ENCODE measurements around the gene IPO4.
A peak's percentile ranks its signal among the peaks of the same experiment; 100 is the strongest.

Gene IPO4

DNA sequence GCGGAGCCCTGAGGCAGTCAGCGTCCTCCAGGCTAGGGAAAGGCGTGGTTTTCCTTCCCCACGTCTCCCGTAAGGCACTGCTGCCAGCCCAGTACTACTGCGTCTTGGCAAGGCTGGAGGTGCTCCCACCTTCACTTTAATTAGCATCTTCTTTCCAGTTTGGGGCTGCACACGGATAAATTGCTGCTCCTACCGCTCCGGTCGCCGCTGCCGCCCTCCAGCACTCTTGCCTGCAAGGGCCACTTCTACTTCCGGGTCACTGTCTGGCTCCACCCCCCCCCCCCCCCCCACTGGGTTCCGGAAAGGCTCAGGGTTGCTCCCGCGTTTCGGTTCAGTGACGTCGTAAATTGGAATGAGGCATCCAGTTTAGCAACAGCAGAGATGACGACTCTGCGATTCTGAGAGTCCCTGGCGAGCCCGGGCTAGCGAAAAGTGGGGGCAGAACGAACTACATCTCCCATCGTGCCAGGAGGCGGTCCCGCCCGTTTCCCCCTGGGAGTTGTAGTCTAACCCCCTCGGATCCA, 43.6 kb upstream of the IPO4 start, which contains the start of gene NEDD8 (continued):
- 0 out of 2 replicates have a peak, but pooled peaks have one; percentile 16 for TF ChIP-seq KLF7 (tag by site-specific recombination; IDR thresholded peaks at IDR 0.05; ENCODE audit: borderline replicate concordance)
- TF ChIP-seq EGR2 (tag by site-specific recombination; IDR thresholded peaks at IDR 0.05; ENCODE audit: low read depth), result no peak
- no peak for TF ChIP-seq REPIN1 (tag by site-specific recombination; IDR thresholded peaks at IDR 0.05; ENCODE audit: low read depth)
- no peak for TF ChIP-seq ZNF777 (tag by site-specific recombination; IDR thresholded peaks at IDR 0.05; ENCODE audit: borderline replicate concordance)
- TF ChIP-seq ZNF521 (tag by site-specific recombination; IDR thresholded peaks at IDR 0.05), result no peak
- no peak for TF ChIP-seq ZNF404 (tag by site-specific recombination; IDR thresholded peaks at IDR 0.05)
- TF ChIP-seq YY1 (tag by site-specific recombination; IDR thresholded peaks at IDR 0.05), result no peak
- TF ChIP-seq, protein P1, sequence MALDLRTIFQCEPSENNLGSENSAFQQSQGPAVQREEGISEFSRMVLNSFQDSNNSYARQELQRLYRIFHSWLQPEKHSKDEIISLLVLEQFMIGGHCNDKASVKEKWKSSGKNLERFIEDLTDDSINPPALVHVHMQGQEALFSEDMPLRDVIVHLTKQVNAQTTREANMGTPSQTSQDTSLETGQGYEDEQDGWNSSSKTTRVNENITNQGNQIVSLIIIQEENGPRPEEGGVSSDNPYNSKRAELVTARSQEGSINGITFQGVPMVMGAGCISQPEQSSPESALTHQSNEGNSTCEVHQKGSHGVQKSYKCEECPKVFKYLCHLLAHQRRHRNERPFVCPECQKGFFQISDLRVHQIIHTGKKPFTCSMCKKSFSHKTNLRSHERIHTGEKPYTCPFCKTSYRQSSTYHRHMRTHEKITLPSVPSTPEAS (tag by site-specific recombination; IDR thresholded peaks at IDR 0.05), result no peak
- no peak for TF ChIP-seq ZNF274 (IDR thresholded peaks at IDR 0.05; ENCODE audit: low read length)
- TF ChIP-seq ZNF274 (tag by site-specific recombination; IDR thresholded peaks at IDR 0.05; ENCODE audit: borderline replicate concordance), result no peak
- peak; percentile 62 for TF ChIP-seq SP2 (tag by site-specific recombination; IDR thresholded peaks at IDR 0.05)
- TF ChIP-seq ZBTB21 (tag by site-specific recombination; IDR thresholded peaks at IDR 0.05), result peak; percentile 97
- TF ChIP-seq WT1 (tag by site-specific recombination; IDR thresholded peaks at IDR 0.05), result no peak
- TF ChIP-seq, protein P2, sequence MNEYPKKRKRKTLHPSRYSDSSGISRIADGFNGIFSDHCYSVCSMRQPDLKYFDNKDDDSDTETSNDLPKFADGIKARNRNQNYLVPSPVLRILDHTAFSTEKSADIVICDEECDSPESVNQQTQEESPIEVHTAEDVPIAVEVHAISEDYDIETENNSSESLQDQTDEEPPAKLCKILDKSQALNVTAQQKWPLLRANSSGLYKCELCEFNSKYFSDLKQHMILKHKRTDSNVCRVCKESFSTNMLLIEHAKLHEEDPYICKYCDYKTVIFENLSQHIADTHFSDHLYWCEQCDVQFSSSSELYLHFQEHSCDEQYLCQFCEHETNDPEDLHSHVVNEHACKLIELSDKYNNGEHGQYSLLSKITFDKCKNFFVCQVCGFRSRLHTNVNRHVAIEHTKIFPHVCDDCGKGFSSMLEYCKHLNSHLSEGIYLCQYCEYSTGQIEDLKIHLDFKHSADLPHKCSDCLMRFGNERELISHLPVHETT (tag by site-specific recombination; IDR thresholded peaks at IDR 0.05), result peak; percentile 69; the same call in 1 of the 2 replicates
- TF ChIP-seq PRDM1 (tag by site-specific recombination; IDR thresholded peaks at IDR 0.05), result no peak
- TF ChIP-seq ZNF555 (tag by site-specific recombination; conservative IDR thresholded peaks at IDR 0.05), result no peak
- TF ChIP-seq, protein P3, sequence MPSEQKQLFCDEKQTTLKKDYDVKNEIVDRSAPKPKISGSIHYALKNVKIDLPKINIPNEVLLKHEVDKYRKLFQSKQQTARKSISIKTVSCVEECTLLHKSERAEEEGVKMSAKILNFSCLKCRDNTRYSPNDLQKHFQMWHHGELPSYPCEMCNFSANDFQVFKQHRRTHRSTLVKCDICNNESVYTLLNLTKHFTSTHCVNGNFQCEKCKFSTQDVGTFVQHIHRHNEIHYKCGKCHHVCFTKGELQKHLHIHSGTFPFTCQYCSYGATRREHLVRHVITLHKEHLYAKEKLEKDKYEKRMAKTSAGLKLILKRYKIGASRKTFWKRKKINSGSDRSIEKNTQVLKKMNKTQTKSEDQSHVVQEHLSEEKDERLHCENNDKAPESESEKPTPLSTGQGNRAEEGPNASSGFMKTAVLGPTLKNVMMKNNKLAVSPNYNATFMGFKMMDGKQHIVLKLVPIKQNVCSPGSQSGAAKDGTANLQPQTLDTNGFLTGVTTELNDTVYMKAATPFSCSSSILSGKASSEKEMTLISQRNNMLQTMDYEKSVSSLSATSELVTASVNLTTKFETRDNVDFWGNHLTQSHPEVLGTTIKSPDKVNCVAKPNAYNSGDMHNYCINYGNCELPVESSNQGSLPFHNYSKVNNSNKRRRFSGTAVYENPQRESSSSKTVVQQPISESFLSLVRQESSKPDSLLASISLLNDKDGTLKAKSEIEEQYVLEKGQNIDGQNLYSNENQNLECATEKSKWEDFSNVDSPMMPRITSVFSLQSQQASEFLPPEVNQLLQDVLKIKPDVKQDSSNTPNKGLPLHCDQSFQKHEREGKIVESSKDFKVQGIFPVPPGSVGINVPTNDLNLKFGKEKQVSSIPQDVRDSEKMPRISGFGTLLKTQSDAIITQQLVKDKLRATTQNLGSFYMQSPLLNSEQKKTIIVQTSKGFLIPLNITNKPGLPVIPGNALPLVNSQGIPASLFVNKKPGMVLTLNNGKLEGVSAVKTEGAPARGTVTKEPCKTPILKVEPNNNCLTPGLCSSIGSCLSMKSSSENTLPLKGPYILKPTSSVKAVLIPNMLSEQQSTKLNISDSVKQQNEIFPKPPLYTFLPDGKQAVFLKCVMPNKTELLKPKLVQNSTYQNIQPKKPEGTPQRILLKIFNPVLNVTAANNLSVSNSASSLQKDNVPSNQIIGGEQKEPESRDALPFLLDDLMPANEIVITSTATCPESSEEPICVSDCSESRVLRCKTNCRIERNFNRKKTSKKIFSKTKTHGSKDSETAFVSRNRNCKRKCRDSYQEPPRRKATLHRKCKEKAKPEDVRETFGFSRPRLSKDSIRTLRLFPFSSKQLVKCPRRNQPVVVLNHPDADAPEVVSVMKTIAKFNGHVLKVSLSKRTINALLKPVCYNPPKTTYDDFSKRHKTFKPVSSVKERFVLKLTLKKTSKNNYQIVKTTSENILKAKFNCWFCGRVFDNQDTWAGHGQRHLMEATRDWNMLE (tag by site-specific recombination; conservative IDR thresholded peaks at IDR 0.05; ENCODE audit: low read depth), result peak; percentile 59; the same call in 1 of the 2 replicates
- TF ChIP-seq ZBTB17 (tag by site-specific recombination; IDR thresholded peaks at IDR 0.05), result peak; percentile 93
- TF ChIP-seq GFI1B (tag by site-specific recombination; IDR thresholded peaks at IDR 0.05), result no peak
- TF ChIP-seq ZFP37 (tag by site-specific recombination; IDR thresholded peaks at IDR 0.05), result no peak
- TF ChIP-seq ZFHX2 (tag by site-specific recombination; conservative IDR thresholded peaks at IDR 0.05), result no peak
- TF ChIP-seq, protein P4, sequence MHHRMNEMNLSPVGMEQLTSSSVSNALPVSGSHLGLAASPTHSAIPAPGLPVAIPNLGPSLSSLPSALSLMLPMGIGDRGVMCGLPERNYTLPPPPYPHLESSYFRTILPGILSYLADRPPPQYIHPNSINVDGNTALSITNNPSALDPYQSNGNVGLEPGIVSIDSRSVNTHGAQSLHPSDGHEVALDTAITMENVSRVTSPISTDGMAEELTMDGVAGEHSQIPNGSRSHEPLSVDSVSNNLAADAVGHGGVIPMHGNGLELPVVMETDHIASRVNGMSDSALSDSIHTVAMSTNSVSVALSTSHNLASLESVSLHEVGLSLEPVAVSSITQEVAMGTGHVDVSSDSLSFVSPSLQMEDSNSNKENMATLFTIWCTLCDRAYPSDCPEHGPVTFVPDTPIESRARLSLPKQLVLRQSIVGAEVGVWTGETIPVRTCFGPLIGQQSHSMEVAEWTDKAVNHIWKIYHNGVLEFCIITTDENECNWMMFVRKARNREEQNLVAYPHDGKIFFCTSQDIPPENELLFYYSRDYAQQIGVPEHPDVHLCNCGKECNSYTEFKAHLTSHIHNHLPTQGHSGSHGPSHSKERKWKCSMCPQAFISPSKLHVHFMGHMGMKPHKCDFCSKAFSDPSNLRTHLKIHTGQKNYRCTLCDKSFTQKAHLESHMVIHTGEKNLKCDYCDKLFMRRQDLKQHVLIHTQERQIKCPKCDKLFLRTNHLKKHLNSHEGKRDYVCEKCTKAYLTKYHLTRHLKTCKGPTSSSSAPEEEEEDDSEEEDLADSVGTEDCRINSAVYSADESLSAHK (tag by site-specific recombination; IDR thresholded peaks at IDR 0.05), result no peak
- TF ChIP-seq ZNF211 (tag by site-specific recombination; IDR thresholded peaks at IDR 0.05; ENCODE audit: low read depth), result no peak
- TF ChIP-seq, protein P5, sequence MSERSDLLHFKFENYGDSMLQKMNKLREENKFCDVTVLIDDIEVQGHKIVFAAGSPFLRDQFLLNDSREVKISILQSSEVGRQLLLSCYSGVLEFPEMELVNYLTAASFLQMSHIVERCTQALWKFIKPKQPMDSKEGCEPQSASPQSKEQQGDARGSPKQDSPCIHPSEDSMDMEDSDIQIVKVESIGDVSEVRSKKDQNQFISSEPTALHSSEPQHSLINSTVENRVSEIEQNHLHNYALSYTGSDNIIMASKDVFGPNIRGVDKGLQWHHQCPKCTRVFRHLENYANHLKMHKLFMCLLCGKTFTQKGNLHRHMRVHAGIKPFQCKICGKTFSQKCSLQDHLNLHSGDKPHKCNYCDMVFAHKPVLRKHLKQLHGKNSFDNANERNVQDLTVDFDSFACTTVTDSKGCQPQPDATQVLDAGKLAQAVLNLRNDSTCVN (tag by site-specific recombination; optimal IDR thresholded peaks at IDR 0.05), result peak; percentile 18
- TF ChIP-seq IKZF3 (tag by site-specific recombination; IDR thresholded peaks at IDR 0.05), result 0 out of 2 replicates have a peak, but pooled peaks have one; percentile 31
- TF ChIP-seq SP3 (tag by site-specific recombination; IDR thresholded peaks at IDR 0.05), result peak; percentile 95
- no peak for TF ChIP-seq OVOL3 (tag by site-specific recombination; IDR thresholded peaks at IDR 0.05)
- no peak for TF ChIP-seq ZNF121 (tag by site-specific recombination; IDR thresholded peaks at IDR 0.05)
- TF ChIP-seq ZNF664 (tag by site-specific recombination; IDR thresholded peaks at IDR 0.05), result no peak
